ENCODE measurements around the gene GID4. TPM values are rescaled to one million over a fixed set of nuclear protein-coding genes. Genes with fewer than 3 reads are reported as not detected.

GID4 gene
- total RNA-seq, 1 experiment from 2014 or later, result 11.1 TPM

DNA sequence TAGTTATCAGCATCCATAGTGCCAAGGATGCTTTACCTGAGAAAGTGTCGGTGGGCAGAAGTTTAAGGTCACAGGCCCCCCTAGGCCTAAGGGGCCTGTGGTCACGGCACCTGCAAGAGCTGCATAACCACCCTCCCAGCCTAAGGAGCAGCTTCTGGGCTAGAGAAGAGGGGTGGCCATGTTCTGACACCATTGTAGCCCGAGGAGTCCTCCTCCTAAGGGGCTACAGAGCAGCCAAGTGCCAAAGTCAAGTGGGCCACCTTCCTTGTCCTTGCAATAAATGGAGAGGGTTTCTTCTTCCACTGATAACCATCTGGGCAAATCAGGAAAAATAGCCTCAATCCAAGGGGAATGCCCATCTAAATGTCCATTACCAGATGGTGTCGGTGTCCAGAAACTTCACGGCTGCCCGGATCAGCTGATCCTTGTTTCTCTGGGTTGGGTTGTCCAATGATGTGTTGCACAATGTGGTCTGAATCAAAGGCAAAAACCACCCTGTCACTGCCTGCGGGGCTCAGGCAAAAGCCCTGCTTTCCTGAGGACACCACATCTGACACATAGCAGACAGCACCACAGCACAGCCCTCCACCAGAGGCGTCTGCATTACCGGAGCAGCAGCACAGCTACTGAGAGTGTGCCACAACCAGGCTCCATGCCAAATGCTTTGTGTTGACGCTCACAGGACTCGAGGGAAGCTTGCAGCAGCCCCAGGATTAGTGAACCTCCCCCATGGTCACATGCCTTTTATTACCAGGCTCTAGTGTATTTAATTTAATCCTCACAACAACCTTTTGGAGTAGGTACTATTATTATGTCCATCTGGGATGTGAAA, 13.0 kb upstream of the GID4 start:
- Histone ChIP-seq H3K36me3 (replicated peaks; ENCODE audit: control insufficient read depth, insufficient read depth, low read length) (peaks cover 4% of the 10 kb centered on the region), H3K27me3 (ENCODE audit: control insufficient read depth, insufficient read depth, low read length) (no peaks in the 10 kb centered on the region)

DNA sequence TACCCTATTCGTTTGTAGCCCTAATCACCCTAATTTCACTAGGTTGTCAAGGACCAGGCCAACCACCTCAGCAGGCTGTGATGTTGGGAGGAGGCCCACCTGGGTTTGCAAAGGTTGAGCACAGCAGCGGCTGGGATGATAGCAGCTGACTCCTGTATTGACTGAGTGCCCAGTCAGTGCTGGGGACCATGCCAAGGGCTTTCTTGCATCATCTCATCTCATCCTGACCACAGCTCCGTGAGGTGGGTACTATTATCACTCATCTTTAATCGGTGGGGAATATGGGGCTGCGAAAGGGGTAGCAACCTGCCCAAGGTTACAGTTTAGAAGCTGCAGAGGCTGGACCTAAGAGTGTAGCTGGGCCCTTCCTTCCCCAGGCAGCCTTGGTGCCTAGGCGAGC, 11.9 kb upstream of the GID4 start:
- H3K36me3 ChIP-seq (replicated peaks; ENCODE audit: control insufficient read depth, insufficient read depth, low read length), result 0 out of 2 replicates have a peak, but pooled peaks cover 2% of the 10 kb centered on the region

More for the DNA sequence above, 13.0 kb upstream of the GID4 start:
- no peak overlapping the region for H3K4me3 ChIP-seq (ENCODE audit: insufficient read depth, low read depth, low read length)
- no peak for DNase-seq

DNA sequence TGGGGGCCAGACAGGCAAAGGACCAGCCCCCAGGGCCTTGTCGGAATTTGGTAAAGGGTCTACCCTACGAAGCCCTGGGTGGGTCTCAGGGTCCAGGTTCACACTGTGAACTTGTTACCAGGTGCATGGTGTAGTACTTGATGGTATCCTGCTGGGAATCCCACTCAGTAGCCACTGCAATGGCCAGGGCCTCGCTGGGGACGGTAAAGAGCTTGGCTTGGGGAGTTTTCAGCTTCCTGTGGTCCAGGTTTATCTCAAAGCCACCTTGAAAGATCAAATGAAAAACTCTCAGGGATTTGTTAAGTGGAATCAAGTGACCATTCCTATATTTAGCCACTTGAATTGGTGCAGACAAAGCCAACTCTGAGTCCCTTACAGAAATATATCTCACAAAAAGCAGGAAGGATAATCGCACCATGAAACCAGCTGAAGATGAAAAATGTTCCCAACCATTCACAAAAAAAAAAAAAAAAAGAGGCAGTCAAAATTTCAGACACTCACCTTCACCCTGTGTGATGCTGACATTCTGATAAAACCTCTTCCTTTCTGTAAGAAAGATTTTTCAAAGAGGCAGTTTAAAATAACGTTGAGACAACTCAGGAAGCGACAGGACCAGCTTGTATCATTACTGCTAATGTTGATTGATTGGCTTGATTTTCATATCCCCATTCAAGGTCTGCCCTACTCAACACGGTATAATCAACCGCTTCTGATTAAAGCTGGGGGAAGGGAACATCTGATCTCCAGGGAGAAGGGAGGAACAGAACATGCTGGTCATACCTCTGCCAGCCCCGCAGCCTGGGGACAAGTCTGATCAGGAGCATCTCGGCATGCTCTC, 10.9 kb upstream of the GID4 start:
- DNase-seq, result no peak
- Histone ChIP-seq H3K36me3 (replicated peaks; ENCODE audit: control insufficient read depth, insufficient read depth, low read length) (0 out of 2 replicates have a peak, but pooled peaks cover 2% of the 10 kb centered on the region), H3K27me3 (ENCODE audit: control insufficient read depth, insufficient read depth, low read length) (no peaks in the 10 kb centered on the region)

More for the DNA sequence above, 11.9 kb upstream of the GID4 start:
- no peak overlapping the region for H3K4me3 ChIP-seq (ENCODE audit: insufficient read depth, low read depth, low read length)
- no peaks in the 10 kb centered on the region for H3K27me3 ChIP-seq (ENCODE audit: control insufficient read depth, insufficient read depth, low read length)
- no peak for DNase-seq

DNA sequence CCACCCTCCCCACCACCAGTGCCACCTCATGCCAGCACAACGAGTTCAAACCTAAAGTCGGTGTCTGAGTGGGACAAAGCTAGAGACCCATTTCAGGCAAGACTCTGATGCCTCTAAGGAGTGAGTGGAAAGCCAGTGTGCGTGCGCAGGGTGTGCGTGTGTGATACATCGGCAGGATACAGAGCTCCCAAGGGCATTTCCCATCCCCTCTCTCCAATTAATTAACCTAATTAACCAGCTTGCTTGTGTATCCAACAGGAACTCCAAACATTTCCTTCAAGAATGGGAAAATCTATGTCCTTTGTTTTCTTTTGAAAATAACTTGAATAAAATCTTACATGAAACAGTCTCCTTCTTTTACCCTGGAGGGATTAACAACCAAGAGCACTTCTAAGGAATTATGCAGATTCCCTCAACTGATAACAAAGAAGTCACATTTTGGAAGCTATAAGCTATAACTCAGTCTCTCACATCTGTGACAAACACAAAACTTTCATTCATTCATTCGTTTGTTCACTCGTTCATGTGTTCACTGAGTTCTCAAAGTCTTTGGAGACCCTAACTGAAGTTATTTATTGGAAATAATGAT, 10.2 kb upstream of the GID4 start:
- H3K27me3 ChIP-seq (ENCODE audit: control insufficient read depth, insufficient read depth, low read length), result no peaks in the 10 kb centered on the region
- H3K4me3 ChIP-seq (ENCODE audit: insufficient read depth, low read depth, low read length), result no peak overlapping the region
- no peak for DNase-seq
- H3K36me3 ChIP-seq (replicated peaks; ENCODE audit: control insufficient read depth, insufficient read depth, low read length), result 0 out of 2 replicates have a peak, but pooled peaks cover 2% of the 10 kb centered on the region

More for the DNA sequence above, 10.9 kb upstream of the GID4 start:
- H3K4me3 ChIP-seq (ENCODE audit: insufficient read depth, low read depth, low read length), result no peak overlapping the region

DNA sequence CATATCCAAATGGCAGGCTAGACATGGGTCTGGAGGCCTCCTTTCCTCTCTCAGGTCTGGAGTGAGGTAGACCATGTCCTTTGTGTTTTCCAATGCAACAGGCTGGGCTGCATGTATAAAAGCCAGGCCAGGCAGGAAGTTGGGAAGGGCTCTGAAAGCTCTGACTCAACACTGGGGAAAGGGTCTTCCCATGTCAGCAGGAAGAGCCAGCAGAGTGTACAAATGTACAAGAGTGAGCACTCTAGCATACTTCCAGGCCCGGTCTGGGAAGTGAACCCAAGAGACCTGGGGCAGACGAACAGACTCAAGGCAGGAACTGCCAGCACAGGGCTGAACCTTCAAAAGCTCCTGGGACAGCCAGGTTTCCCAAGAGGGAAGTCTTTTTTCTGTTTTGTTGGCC, 7.3 kb upstream of the GID4 start:
- DNase-seq, result no peak
- H3K27me3 ChIP-seq (ENCODE audit: control insufficient read depth, insufficient read depth, low read length), result no peaks in the 10 kb centered on the region
- no peak overlapping the region for H3K4me3 ChIP-seq (ENCODE audit: insufficient read depth, low read depth, low read length)
- no peaks in the 10 kb centered on the region for H3K36me3 ChIP-seq (replicated peaks; ENCODE audit: control insufficient read depth, insufficient read depth, low read length)

DNA sequence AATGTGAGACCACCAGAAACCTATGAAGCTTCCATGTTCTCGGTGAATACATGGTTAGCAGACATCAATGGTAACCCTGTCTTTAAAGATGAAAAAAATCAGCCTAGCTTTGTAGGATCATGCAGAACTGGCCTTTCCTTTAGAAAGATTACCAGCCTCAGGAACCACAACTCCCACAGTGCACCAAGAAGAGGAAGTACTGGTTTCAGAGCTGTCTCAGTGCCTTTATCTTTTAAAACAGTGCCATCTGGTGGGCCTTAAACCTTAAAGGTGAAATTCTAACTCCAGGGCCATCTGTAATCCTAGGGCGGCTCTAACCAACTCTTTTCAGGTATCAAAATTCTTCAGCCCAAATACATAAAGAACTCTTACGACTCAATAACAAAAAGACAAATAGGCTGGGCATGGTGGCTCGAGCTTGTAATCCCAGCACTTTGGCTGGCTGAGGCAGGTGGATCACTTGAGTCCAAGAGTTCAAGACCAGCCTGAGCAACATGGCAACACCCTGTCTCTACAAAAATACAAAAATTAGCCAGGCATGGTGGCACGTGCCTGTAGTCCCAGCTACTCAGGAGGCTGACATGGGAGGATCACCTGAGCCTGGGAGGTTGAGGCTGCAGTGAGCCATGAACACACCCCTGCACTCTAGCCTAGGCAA, 5.6 kb upstream of the GID4 start:
- Histone ChIP-seq H3K4me3 (ENCODE audit: insufficient read depth, low read depth, low read length) (no peak overlapping the region), H3K27me3 (ENCODE audit: control insufficient read depth, insufficient read depth, low read length) (no peaks in the 10 kb centered on the region), H3K36me3 (replicated peaks; ENCODE audit: control insufficient read depth, insufficient read depth, low read length) (no peaks in the 10 kb centered on the region)
- DNase-seq, result peak; percentile 85

DNA sequence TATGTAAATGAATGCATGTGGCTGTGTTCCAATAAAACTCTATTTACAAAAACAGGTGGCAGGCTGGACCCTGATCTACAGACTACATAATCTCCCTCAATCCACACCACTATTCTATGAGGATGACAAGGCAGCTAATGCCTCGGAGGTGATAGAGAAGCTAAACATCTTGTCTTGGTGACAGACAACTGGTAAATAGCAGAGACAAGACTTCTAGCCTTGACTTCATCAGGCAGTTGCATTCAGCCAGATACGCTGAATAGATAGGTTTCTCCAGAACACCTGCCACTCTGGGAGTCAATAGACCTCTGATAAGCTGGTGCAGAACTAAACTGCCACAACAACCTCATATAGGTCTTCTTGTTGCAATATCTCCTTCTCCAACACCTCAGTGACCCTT, 3.5 kb upstream of the GID4 start:
- no peaks in the 10 kb centered on the region; the same call in 1 of the 2 replicates for H3K27me3 ChIP-seq (ENCODE audit: control insufficient read depth, insufficient read depth, low read length)
- no peak for DNase-seq
- no peaks in the 10 kb centered on the region for H3K36me3 ChIP-seq (replicated peaks; ENCODE audit: control insufficient read depth, insufficient read depth, low read length)
- no peak overlapping the region for H3K4me3 ChIP-seq (ENCODE audit: insufficient read depth, low read depth, low read length)

DNA sequence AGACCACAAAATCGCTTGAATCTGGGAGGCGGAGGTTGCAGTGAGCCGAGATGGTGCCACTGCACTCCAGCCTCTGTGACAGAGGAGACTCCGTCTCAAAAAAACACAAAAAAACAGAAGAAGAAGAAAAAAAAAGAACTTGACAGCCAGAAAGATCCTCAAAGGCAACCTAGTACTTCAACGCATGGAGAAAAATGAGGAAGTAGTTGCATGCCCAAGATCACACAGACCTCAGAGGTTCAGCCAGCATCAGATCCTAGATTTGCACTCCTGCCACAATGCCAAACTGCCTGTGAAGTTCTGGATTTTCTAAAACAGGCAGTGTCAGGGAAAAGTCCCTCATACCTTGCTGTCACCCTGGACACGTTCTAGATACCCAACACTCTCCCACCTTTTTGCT, 1.7 kb upstream of the GID4 start:
- Histone ChIP-seq H3K36me3 (replicated peaks; ENCODE audit: control insufficient read depth, insufficient read depth, low read length) (no peaks in the 10 kb centered on the region), H3K4me3 (ENCODE audit: insufficient read depth, low read depth, low read length) (no peak overlapping the region), H3K27me3 (ENCODE audit: control insufficient read depth, insufficient read depth, low read length) (no peaks in the 10 kb centered on the region; the same call in 1 of the 2 replicates)
- DNase-seq, result no peak

DNA sequence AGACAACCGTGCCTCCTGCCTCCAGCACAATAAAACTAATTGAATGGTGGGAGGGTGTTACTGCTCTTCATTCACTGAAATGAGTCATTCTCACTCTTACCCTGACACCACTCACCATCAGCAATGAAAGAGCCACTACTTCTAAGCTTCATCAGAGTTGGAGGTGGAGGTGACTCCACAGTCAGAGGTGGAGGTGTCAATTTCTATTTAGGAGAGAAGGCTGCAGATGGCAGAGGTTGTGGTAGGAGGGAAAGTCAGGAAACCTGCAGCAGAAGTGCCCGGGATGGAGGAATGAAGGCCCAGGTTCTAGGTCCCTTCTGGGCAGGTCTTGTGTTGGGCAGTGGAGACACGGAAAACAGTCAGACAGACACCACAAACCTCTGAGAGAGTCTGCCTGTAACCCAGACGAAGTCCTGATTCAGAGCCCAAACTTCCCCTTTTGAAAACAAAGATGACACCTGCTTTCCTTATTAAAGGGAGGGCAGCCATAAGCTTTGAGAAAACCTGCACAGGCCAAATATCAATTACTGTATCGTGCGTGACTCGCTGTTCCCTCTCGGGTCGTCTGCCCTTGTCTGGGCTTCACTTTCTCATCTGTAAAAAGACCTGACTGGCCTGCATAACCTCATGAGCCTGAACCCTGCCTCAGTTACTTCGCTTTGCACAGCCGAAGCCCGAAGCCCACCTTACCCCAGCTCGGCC, 908 bp upstream of the GID4 start:
- no peaks in the 10 kb centered on the region; the same call in 1 of the 2 replicates for H3K27me3 ChIP-seq (ENCODE audit: control insufficient read depth, insufficient read depth, low read length)
- peak overlapping the region; percentile 92 for H3K4me3 ChIP-seq (ENCODE audit: insufficient read depth, low read depth, low read length)
- DNase-seq, result peak; percentile 19
- no peaks in the 10 kb centered on the region for H3K36me3 ChIP-seq (replicated peaks; ENCODE audit: control insufficient read depth, insufficient read depth, low read length)

DNA sequence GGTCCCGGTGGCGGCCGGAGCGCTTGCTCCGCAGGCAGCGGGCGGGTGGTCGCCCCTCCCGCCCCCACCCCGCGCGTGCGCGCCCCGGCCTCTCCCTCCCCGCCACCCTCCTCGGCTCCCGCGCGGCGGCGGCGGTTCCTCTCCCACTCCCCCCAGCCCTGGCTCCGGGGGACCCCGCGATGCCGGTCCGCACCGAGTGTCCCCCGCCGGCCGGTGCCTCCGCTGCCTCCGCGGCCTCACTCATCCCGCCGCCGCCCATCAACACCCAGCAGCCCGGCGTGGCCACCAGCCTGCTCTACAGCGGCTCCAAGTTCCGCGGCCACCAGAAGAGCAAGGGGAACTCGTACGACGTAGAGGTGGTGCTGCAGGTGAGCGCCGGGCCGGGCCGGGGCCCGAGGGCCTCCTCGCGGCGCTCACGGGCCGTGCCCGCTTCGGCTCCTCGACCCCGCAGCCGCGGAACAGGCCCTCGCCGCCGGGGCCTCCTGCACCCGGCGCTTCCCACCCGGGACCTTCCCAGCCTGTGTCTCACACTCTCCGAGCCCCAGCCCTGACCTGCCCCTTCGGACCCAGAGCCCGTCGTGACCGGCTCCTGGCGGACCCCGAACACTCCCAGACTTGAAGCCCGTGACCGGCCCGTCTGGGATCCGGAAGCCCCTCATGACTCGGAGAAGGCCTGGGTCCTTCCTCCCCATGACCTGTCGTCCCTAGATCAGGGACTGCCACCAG, 490 bp downstream of the GID4 start:
- DNase-seq, result no peak
- H3K4me3 ChIP-seq (ENCODE audit: insufficient read depth, low read depth, low read length), result peak overlapping the region; percentile 76
- no peaks in the 10 kb centered on the region; the same call in 1 of the 2 replicates for H3K27me3 ChIP-seq (ENCODE audit: control insufficient read depth, insufficient read depth, low read length)
- H3K36me3 ChIP-seq (replicated peaks; ENCODE audit: control insufficient read depth, insufficient read depth, low read length), result no peaks in the 10 kb centered on the region

DNA sequence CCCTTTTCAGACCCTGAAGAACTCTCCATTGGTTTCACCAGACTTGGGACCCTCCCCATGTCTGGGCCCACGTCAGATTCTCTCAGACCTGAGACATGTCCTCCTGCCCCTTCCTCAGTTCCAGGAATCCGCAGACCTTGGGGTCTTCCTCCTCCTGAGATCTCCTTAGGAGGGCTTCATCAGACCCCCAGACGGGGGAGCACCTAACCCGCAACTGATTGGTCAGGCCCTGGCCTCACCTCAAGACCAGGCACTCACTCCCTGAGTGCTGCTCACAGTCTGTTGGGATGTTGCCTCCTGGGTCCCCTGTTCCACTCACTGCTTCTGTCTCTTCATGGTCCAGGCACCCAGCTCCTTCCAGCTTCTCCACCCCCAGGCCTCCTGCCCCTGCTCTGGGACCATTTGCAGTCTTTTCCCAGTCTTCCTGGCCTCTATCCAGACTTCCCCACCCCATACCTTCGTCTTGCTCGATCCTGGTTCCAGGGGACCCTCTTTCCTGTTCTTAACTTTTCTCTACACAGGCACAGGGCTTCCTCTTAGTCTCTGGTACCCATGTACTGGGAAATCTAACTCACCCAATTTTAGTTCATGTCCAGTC, 1.2 kb downstream of the GID4 start:
- Histone ChIP-seq H3K36me3 (replicated peaks; ENCODE audit: control insufficient read depth, insufficient read depth, low read length) (no peaks in the 10 kb centered on the region), H3K27me3 (ENCODE audit: control insufficient read depth, insufficient read depth, low read length) (no peaks in the 10 kb centered on the region; the same call in 1 of the 2 replicates), H3K4me3 (ENCODE audit: insufficient read depth, low read depth, low read length) (peak overlapping the region; percentile 76)
- DNase-seq, result peak; percentile 48

DNA sequence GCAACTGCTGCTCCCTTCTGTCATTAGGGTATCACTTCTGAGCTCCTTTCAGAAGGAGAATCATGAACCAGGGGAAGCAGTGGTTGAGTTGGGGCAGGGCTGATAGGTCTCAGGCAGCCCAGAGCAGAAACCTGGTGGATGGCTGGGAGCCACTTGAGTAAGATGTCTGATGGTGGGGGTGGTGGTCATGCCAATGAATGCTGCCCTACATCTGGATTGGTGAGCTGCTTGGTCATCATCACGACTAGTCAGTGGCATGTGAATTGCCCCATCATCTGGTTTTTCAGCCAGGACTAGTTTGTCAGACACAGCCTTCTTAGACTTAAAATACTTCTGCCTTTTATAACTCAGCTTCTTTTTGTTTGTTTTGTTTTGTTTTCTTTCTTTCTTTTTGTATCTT, 2.6 kb downstream of the GID4 start:
- no peak overlapping the region for H3K4me3 ChIP-seq (ENCODE audit: insufficient read depth, low read depth, low read length)
- peaks cover 3% of the 10 kb centered on the region for H3K36me3 ChIP-seq (replicated peaks; ENCODE audit: control insufficient read depth, insufficient read depth, low read length)
- no peak for DNase-seq
- no peaks in the 10 kb centered on the region; the same call in 1 of the 2 replicates for H3K27me3 ChIP-seq (ENCODE audit: control insufficient read depth, insufficient read depth, low read length)

DNA sequence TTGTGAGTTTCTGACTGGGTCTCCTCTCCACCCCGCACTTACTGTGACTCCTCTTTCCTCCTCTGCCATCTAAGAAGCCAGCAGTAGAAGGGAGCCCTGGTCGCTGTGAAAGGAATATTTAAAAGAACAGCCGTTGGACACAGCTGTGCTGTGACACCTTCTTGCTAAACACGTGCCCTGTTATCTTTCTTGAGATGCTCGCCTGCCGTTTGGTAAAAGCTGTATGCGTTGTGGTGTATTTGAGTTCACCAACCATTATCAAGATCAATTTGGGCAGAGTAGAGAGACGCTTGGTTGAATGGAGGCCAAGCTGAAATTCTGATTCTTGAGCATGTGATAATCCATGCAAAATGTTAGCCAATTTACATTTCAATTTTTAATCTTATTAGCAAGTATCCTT, 3.8 kb downstream of the GID4 start:
- Histone ChIP-seq H3K36me3 (replicated peaks; ENCODE audit: control insufficient read depth, insufficient read depth, low read length) (peaks cover 6% of the 10 kb centered on the region), H3K4me3 (ENCODE audit: insufficient read depth, low read depth, low read length) (no peak overlapping the region), H3K27me3 (ENCODE audit: control insufficient read depth, insufficient read depth, low read length) (no peaks in the 10 kb centered on the region; the same call in 1 of the 2 replicates)
- DNase-seq, result no peak

All from H7 (cell line).